HepG2 (cell line): Measurements from ENCODE around the gene ALDH1A1. TPM values are rescaled to one million over a fixed set of nuclear protein-coding genes. Genes with fewer than 3 reads are reported as not detected.

Source experiments
- ELF3 ChIP-seq: IDR thresholded peaks from 2 replicates; pipeline ENCODE4 v1.6.1; 2016; ENCODE audit warnings: missing genetic modification reagents, missing compliant biosample characterization
- FOXA1 ChIP-seq, 2 experiments: fragments of 450-650 bp in 1 of 2; sonication (generic) in 1 of 2; formaldehyde crosslinking in 1 of 2; IDR thresholded peaks; 2 replicates each; pipeline versions ENCODE4 v1.4.0 to v1.6.1; 2016 to 2020; ENCODE audit warnings: missing genetic modification reagents in 1 of 2
- KDM5B ChIP-seq: sonication (generic); formaldehyde crosslinking; IDR thresholded peaks from 2 replicates; pipeline ENCODE4 v1.4.0; 2020; ENCODE audit warnings: missing genetic modification reagents, mild to moderate bottlenecking, borderline replicate concordance
- MAFG ChIP-seq: sonication (generic); formaldehyde crosslinking; IDR thresholded peaks from 2 replicates; pipeline ENCODE4 v1.5.1; 2020; ENCODE audit warnings: mild to moderate bottlenecking, missing genetic modification reagents
- MBNL3 ChIP-seq: fragments of 250-450 bp; sonication (Bioruptor Pico); conservative IDR thresholded peaks from 2 replicates; pipeline ENCODE4 v1.8.0; 2022; ENCODE audit warnings: mild to moderate bottlenecking, inconsistent platforms
- MTA1 ChIP-seq: sonication (generic); formaldehyde crosslinking; IDR thresholded peaks from 2 replicates; pipeline ENCODE4 v1.4.0; 2020; ENCODE audit warnings: missing genetic modification reagents, mild to moderate bottlenecking, borderline replicate concordance
- NCOR1 ChIP-seq: fragments of 200-600 bp; sonication (generic); IDR thresholded peaks from 2 replicates; pipeline ENCODE4 v1.7.0; 2017; ENCODE audit warnings: antibody characterized with exemption, low read length, borderline replicate concordance
- PAF1 ChIP-seq: IDR thresholded peaks from 2 replicates; pipeline ENCODE4 v1.6.1; 2016; ENCODE audit warnings: missing genetic modification reagents, missing compliant biosample characterization
- PAWR ChIP-seq: sonication (generic); formaldehyde crosslinking; IDR thresholded peaks from 2 replicates; pipeline ENCODE4 v1.4.0; 2020; ENCODE audit warnings: missing genetic modification reagents, mild to moderate bottlenecking, borderline replicate concordance
- RXRA ChIP-seq: sonication (generic); formaldehyde crosslinking; IDR thresholded peaks from 2 replicates; pipeline ENCODE4 v1.5.1; 2020; ENCODE audit warnings: missing genetic modification reagents
- SAFB2 ChIP-seq: sonication (generic); formaldehyde crosslinking; IDR thresholded peaks from 2 replicates; pipeline ENCODE4 v1.5.1; 2020; ENCODE audit warnings: missing genetic modification reagents, low read depth, mild to moderate bottlenecking, borderline replicate concordance
- SOX13 ChIP-seq, 3 experiments: fragments of 450-650 bp in 1 of 3; sonication (generic) in 1 of 3; formaldehyde crosslinking in 1 of 3; IDR thresholded peaks in 2 of 3; conservative IDR thresholded peaks in 1 of 3; 2 replicates each; pipeline versions ENCODE4 v1.5.0 to v1.6.1; 2016 to 2020; ENCODE audit warnings: antibody characterized with exemption in 1 of 3, mild to moderate bottlenecking in 1 of 3, missing compliant biosample characterization in 1 of 3, missing genetic modification reagents in 1 of 3, moderate library complexity in 1 of 3
- TBL1XR1 ChIP-seq: fragments of 150-350 bp; IDR thresholded peaks from 2 replicates; pipeline ENCODE4 v1.6.1; 2014; ENCODE audit warnings: borderline replicate concordance, low read length; ENCODE audit not compliant: partially characterized antibody
- ZMYM4 ChIP-seq: sonication (generic); formaldehyde crosslinking; IDR thresholded peaks from 2 replicates; pipeline ENCODE4 v1.8.1; 2023; ENCODE audit warnings: mild to moderate bottlenecking, missing genetic modification reagents
- ZNF10 ChIP-seq: sonication (generic); formaldehyde crosslinking; IDR thresholded peaks from 2 replicates; pipeline ENCODE4 v1.4.0; 2020; ENCODE audit warnings: mild to moderate bottlenecking, low read depth, missing genetic modification reagents, borderline replicate concordance
- ZNF264 ChIP-seq: sonication (generic); formaldehyde crosslinking; IDR thresholded peaks from 2 replicates; pipeline ENCODE4 v1.4.0; 2020; ENCODE audit warnings: missing genetic modification reagents
- polyA plus RNA-seq, 8 experiments: library from polyadenylated mRNA; depleted of rRNA in 3 of 8; stranded (reverse) in 7 of 8; unstranded in 1 of 8; fragments of >200 nt; fragmentation: Illumina TruSeq in 4 of 8; extraction: Trizol in 4 of 8; gene quantifications; 2 replicates each; pipeline versions ENCODE4 v1.2.1 to v1.2.3, GENCODE V29; 2011 to 2016; ENCODE audit warnings: low read depth in 4 of 8, missing spikeins in 1 of 8, mixed read lengths in 1 of 8; ENCODE audit not compliant: insufficient read depth in 1 of 8
- total RNA-seq, 5 experiments: library from RNA; depleted of rRNA; stranded (reverse); fragments of >200 nt; fragmentation: Illumina TruSeq; extraction: Trizol; gene quantifications; 2 replicates each; pipeline ENCODE4 v1.2.3, GENCODE V29; 2016; ENCODE audit warnings: low read depth in 1 of 5
- TF ChIP-seq, protein P1 (sequence below): sonication (generic); formaldehyde crosslinking; IDR thresholded peaks from 2 replicates; pipeline ENCODE4 v1.4.0; 2020; ENCODE audit warnings: mild to moderate bottlenecking, low read depth, missing genetic modification reagents
- TF ChIP-seq, protein P2 (sequence below): IDR thresholded peaks from 2 replicates; pipeline ENCODE4 v1.6.1; 2016; ENCODE audit warnings: mild to moderate bottlenecking
- TF ChIP-seq, protein P3 (sequence below): sonication (generic); formaldehyde crosslinking; IDR thresholded peaks from 2 replicates; pipeline ENCODE4 v1.5.0; 2020; ENCODE audit warnings: mild to moderate bottlenecking, missing genetic modification reagents, moderate library complexity
- TF ChIP-seq, protein P4 (sequence below): sonication (generic); formaldehyde crosslinking; IDR thresholded peaks from 2 replicates; pipeline ENCODE4 v1.9.0; 2021; ENCODE audit warnings: missing genetic modification reagents, borderline replicate concordance

ALDH1A1 gene
- total and polyA plus RNA-seq, 2 of the 13 experiments (the other 11 are each of a cell fraction or from before 2014, with no cell fraction given): 88.2 to 439 TPM

DNA sequence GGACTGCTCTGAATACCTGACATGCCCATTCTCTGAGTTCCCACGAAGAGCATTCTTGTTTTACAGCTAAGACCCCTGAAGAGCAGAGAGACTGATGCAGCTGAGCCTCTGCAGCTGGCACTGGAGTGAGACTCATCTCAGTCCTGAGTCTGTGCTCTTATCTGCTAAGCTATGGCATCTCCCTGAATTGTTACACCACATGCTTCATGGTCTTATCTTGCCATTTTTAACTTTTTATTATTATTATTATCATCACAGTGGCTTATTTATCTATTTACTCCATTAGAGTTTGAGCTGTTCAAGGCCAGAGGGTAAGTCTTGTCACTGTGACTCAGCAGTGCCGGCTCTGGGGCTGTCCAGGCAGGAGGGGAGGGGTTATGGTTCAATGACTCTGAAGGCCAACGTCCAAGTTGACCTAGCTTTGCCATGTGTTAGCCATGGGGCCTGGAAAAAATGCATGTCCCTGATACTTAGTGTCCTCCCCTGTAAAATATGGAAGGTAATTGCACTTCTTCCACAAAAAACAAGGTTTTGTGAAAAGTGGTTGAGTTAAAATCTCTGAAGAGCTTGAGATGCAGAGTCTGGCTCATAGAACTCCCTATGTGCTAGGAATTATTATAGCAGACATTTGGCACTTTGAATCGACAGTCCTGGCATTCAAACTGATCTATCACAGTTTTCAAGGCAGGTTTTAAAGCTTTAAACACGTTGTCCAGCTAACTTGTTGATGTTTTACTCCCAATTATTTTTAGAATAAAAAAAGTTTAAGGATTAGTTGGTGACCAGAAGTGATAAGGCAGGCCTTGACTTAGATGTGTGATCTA, 94.6 kb downstream of the ALDH1A1 start (continued):
- TF ChIP-seq NCOR1: peak; percentile 57; the same call in 1 of the 2 replicates
- TF ChIP-seq SAFB2 (CRISPR knock-in tag): no peak
- no peak for TF ChIP-seq FOXA1 (IDR thresholded peaks at IDR 0.05)
- TF ChIP-seq FOXA1 (CRISPR knock-in tag; IDR thresholded peaks at IDR 0.05): peak; percentile 74
- TF ChIP-seq ZNF264 (CRISPR knock-in tag): peak; percentile 77; the same call in 1 of the 2 replicates
- TF ChIP-seq PAWR (CRISPR knock-in tag): no peak
- TF ChIP-seq TBL1XR1: peak; percentile 54
- TF ChIP-seq MBNL3 (CRISPR knock-in tag): 0 out of 2 replicates have a peak, but pooled peaks have one; percentile 91
- no peak for TF ChIP-seq PAF1 (CRISPR knock-in tag)
- TF ChIP-seq KDM5B (CRISPR knock-in tag): peak; percentile 24; the same call in 1 of the 2 replicates
- TF ChIP-seq, protein P1, sequence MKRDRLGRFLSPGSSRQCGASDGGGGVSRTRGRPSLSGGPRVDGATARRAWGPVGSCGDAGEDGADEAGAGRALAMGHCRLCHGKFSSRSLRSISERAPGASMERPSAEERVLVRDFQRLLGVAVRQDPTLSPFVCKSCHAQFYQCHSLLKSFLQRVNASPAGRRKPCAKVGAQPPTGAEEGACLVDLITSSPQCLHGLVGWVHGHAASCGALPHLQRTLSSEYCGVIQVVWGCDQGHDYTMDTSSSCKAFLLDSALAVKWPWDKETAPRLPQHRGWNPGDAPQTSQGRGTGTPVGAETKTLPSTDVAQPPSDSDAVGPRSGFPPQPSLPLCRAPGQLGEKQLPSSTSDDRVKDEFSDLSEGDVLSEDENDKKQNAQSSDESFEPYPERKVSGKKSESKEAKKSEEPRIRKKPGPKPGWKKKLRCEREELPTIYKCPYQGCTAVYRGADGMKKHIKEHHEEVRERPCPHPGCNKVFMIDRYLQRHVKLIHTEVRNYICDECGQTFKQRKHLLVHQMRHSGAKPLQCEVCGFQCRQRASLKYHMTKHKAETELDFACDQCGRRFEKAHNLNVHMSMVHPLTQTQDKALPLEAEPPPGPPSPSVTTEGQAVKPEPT: 0 out of 2 replicates have a peak, but pooled peaks have one; percentile 48
- TF ChIP-seq, protein P2, sequence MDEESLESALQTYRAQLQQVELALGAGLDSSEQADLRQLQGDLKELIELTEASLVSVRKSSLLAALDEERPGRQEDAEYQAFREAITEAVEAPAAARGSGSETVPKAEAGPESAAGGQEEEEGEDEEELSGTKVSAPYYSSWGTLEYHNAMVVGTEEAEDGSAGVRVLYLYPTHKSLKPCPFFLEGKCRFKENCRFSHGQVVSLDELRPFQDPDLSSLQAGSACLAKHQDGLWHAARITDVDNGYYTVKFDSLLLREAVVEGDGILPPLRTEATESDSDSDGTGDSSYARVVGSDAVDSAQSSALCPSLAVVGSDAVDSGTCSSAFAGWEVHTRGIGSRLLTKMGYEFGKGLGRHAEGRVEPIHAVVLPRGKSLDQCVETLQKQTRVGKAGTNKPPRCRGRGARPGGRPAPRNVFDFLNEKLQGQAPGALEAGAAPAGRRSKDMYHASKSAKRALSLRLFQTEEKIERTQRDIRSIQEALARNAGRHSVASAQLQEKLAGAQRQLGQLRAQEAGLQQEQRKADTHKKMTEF (CRISPR knock-in tag): peak; percentile 83
- TF ChIP-seq ZMYM4 (CRISPR knock-in tag): peak; percentile 97
- TF ChIP-seq RXRA (CRISPR knock-in tag): peak; percentile 84; the same call in 1 of the 2 replicates
- TF ChIP-seq MAFG (CRISPR knock-in tag): peak; percentile 95
- TF ChIP-seq ELF3 (CRISPR knock-in tag): peak; percentile 59; the same call in 1 of the 2 replicates
- 0 out of 2 replicates have a peak, but pooled peaks have one; percentile 41 for TF ChIP-seq MTA1
- TF ChIP-seq SOX13 (IDR thresholded peaks at IDR 0.05): no peak
- TF ChIP-seq SOX13 (CRISPR knock-in tag; conservative IDR thresholded peaks at IDR 0.05 in 1 of 2, IDR thresholded peaks at IDR 0.05 in 1 of 2): peak in 1 of 2 experiments; percentile 67; a peak in 2 of 4 replicates
- no peak for TF ChIP-seq ZNF10 (CRISPR knock-in tag)
- TF ChIP-seq, protein P3, sequence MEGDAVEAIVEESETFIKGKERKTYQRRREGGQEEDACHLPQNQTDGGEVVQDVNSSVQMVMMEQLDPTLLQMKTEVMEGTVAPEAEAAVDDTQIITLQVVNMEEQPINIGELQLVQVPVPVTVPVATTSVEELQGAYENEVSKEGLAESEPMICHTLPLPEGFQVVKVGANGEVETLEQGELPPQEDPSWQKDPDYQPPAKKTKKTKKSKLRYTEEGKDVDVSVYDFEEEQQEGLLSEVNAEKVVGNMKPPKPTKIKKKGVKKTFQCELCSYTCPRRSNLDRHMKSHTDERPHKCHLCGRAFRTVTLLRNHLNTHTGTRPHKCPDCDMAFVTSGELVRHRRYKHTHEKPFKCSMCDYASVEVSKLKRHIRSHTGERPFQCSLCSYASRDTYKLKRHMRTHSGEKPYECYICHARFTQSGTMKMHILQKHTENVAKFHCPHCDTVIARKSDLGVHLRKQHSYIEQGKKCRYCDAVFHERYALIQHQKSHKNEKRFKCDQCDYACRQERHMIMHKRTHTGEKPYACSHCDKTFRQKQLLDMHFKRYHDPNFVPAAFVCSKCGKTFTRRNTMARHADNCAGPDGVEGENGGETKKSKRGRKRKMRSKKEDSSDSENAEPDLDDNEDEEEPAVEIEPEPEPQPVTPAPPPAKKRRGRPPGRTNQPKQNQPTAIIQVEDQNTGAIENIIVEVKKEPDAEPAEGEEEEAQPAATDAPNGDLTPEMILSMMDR (CRISPR knock-in tag): no peak
- TF ChIP-seq, protein P4, sequence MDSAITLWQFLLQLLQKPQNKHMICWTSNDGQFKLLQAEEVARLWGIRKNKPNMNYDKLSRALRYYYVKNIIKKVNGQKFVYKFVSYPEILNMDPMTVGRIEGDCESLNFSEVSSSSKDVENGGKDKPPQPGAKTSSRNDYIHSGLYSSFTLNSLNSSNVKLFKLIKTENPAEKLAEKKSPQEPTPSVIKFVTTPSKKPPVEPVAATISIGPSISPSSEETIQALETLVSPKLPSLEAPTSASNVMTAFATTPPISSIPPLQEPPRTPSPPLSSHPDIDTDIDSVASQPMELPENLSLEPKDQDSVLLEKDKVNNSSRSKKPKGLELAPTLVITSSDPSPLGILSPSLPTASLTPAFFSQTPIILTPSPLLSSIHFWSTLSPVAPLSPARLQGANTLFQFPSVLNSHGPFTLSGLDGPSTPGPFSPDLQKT (CRISPR knock-in tag): no peak
